Neural progenitor cell (in vitro differentiated cells): ENCODE results near the gene RSAD2. TPM values are rescaled to one million over a fixed set of nuclear protein-coding genes. Genes with fewer than 3 reads are reported as not detected.
"Not testable (repeated sequence)": the region's sequence is repeated elsewhere in the genome, so short reads cannot be mapped to it uniquely, and the experiment has no call there.

ENCODE experiments used
- DNase-seq: peaks from one replicate; pipeline ENCODE4 v3.0.0-alpha.2; 2016; ENCODE audit warnings: low spot score
- H2AFZ ChIP-seq: fragments of 200-600 bp; sonication (generic); replicated peaks from 2 replicates; pipeline ENCODE4 v1.6.1; 2016; ENCODE audit warnings: antibody characterized with exemption
- H3F3A ChIP-seq: fragments of 200-600 bp; sonication (generic); 2 replicates; pipeline ENCODE4 v1.6.1; 2016; ENCODE audit warnings: antibody characterized with exemption, low read depth
- H3K27ac ChIP-seq: fragments of 200-600 bp; sonication (generic); 2 replicates; pipeline ENCODE4 v1.5.1; 2016; ENCODE audit warnings: mild to moderate bottlenecking
- H3K27me3 ChIP-seq: fragments of 200-600 bp; sonication (generic); 2 replicates; pipeline ENCODE4 v1.6.1; 2016; ENCODE audit warnings: mild to moderate bottlenecking, moderate library complexity
- H3K36me3 ChIP-seq: fragments of 200-600 bp; sonication (generic); 2 replicates; pipeline ENCODE4 v1.5.1; 2016
- H3K4me1 ChIP-seq: fragments of 200-600 bp; sonication (generic); 2 replicates; pipeline ENCODE4 v1.6.1; 2016; ENCODE audit warnings: mixed run types
- H3K4me2 ChIP-seq: fragments of 200-600 bp; sonication (generic); 2 replicates; pipeline ENCODE4 v1.6.1; 2016
- H3K4me3 ChIP-seq: fragments of 200-600 bp; sonication (generic); 2 replicates; pipeline ENCODE4 v1.5.1; 2016
- H3K79me2 ChIP-seq: fragments of 200-600 bp; sonication (generic); 2 replicates; pipeline ENCODE4 v1.6.1; 2016; ENCODE audit warnings: low read depth
- H3K9ac ChIP-seq: fragments of 200-600 bp; sonication (generic); 2 replicates; pipeline ENCODE4 v1.6.1; 2016
- H3K9me3 ChIP-seq: fragments of 200-600 bp; sonication (generic); 2 replicates; pipeline ENCODE4 v1.5.1; 2016; ENCODE audit warnings: low read depth
- H4K20me1 ChIP-seq: fragments of 200-600 bp; sonication (generic); 2 replicates; pipeline ENCODE4 v1.6.1; 2016; ENCODE audit warnings: low read depth
- H3K27ac Mint-ChIP-seq: 3 replicates; pipeline ENCODE4 v1.8.0; 2021; ENCODE audit warnings: mixed read lengths
- H3K27me3 Mint-ChIP-seq: 2 replicates; pipeline ENCODE4 v1.8.0; 2022; ENCODE audit warnings: low read depth, mild to moderate bottlenecking, inconsistent platforms, moderate library complexity, mixed read lengths; ENCODE audit not compliant: insufficient read depth
- H3K36me3 Mint-ChIP-seq: 3 replicates; pipeline ENCODE4 v1.8.0; 2021; ENCODE audit warnings: mixed read lengths
- H3K4me1 Mint-ChIP-seq: 3 replicates; pipeline ENCODE4 v1.8.0; 2021; ENCODE audit warnings: mixed read lengths
- H3K4me3 Mint-ChIP-seq: 3 replicates; pipeline ENCODE4 v1.8.0; 2021; ENCODE audit warnings: mild to moderate bottlenecking, moderate library complexity, mixed read lengths
- H3K9me3 Mint-ChIP-seq: 3 replicates; pipeline ENCODE4 v1.8.0; 2020; ENCODE audit warnings: mixed read lengths
- EZH2 ChIP-seq: fragments of 200-600 bp; sonication (generic); IDR thresholded peaks from 2 replicates; pipeline ENCODE4 v1.6.1; 2017; ENCODE audit warnings: antibody characterized with exemption, mild to moderate bottlenecking, moderate library complexity
- EZH2phosphoT487 ChIP-seq: fragments of 200-600 bp; sonication (generic); IDR thresholded peaks from 2 replicates; pipeline ENCODE4 v1.6.1; 2017; ENCODE audit warnings: antibody characterized with exemption
- total RNA-seq: library from RNA; depleted of rRNA; stranded (reverse); fragments of >200 nt; gene quantifications from 2 replicates; pipeline ENCODE4 v1.2.3, GENCODE V29; 2015; ENCODE audit warnings: low replicate concordance
- TF ChIP-seq, protein P1 (sequence below): fragments of 200-600 bp; sonication (generic); IDR thresholded peaks from 2 replicates; pipeline ENCODE4 v1.5.1; 2017; ENCODE audit warnings: antibody characterized with exemption, mild to moderate bottlenecking

The RSAD2 gene
- total RNA-seq, 1 donor from 2014 or later: not detected

DNA sequence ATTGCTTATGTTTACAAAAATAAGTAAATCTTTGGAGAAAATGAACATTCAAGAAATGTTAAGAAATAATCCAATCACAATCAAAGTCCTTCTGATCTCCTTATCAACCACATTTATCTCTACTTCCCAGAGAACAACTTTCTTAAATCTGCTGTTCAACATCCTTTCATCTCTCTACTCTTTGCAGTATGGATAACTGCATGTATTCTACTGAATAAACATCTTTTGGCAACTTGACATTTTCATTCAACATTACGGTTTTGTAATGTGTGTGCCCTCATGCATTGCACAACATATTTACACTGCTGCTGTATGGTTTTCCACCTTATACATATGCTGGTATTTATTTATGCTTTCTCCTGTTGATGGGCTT lies 21.0 kb upstream of the RSAD2 start:
- Histone ChIP-seq H3K4me2 (no peak overlapping the region), H4K20me1 (no peaks in the 10 kb centered on the region), H3K9me3 (no peaks in the 10 kb centered on the region), H3K4me1 (no peaks in the 10 kb centered on the region), H3K27ac (no peak overlapping the region), H3K9ac (no peak overlapping the region), H3K36me3 (no peaks in the 10 kb centered on the region), H3F3A (no peaks in the 10 kb centered on the region), H3K27me3 (no peaks in the 10 kb centered on the region), H3K79me2 (no peaks in the 10 kb centered on the region), H3K4me3 (no peak overlapping the region), H2AFZ (no peak overlapping the region)
- H3K27me3 Mint-ChIP-seq: peaks cover 5% of the 10 kb centered on the region
- H3K36me3 Mint-ChIP-seq: peaks cover 21% of the 10 kb centered on the region
- no peak overlapping the region for H3K4me3 Mint-ChIP-seq
- no peak for DNase-seq
- H3K4me1 Mint-ChIP-seq: no peaks in the 10 kb centered on the region
- peaks cover 29% of the 10 kb centered on the region for H3K9me3 Mint-ChIP-seq
- TF ChIP-seq EZH2phosphoT487 (no peak), EZH2 (no peak)
- TF ChIP-seq, protein P1, sequence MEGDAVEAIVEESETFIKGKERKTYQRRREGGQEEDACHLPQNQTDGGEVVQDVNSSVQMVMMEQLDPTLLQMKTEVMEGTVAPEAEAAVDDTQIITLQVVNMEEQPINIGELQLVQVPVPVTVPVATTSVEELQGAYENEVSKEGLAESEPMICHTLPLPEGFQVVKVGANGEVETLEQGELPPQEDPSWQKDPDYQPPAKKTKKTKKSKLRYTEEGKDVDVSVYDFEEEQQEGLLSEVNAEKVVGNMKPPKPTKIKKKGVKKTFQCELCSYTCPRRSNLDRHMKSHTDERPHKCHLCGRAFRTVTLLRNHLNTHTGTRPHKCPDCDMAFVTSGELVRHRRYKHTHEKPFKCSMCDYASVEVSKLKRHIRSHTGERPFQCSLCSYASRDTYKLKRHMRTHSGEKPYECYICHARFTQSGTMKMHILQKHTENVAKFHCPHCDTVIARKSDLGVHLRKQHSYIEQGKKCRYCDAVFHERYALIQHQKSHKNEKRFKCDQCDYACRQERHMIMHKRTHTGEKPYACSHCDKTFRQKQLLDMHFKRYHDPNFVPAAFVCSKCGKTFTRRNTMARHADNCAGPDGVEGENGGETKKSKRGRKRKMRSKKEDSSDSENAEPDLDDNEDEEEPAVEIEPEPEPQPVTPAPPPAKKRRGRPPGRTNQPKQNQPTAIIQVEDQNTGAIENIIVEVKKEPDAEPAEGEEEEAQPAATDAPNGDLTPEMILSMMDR: no peak
- H3K27ac Mint-ChIP-seq: no peak overlapping the region

DNA sequence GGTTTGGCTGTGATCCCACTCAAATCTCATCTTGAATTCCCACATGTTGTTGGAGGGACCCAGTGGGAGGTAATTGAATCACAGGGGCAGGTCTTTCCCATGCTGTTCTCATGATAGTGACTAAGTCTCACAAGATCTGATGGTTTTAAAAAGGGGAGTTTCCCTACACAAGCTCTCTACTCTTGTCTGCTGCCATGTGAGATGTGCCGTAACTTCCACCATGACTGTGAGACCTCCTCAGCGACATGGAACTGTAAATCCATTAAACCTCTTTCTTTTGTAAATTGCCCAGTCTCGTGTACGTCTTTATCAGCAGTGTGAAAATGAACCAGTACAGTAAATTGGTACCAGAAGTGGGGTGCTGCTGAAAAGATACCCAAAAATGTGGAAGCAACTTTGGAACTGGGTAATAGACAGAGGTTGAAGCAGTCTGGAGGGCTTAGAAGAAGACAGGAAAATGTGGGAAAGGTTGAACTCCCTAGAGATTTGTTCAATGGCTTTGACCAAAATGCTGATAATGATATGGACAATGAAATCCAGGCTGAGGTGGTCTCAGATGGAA lies 19.0 kb upstream of the RSAD2 start:
- H2AFZ ChIP-seq, H3K4me3 ChIP-seq, H3K4me1 ChIP-seq, H3K9ac ChIP-seq, H3K4me3 Mint-ChIP-seq, H3K4me1 Mint-ChIP-seq, H3F3A ChIP-seq, H3K9me3 ChIP-seq, H3K27ac Mint-ChIP-seq, H3K27me3 Mint-ChIP-seq, H4K20me1 ChIP-seq, H3K79me2 ChIP-seq, DNase-seq, H3K27ac ChIP-seq, H3K36me3 ChIP-seq, H3K4me2 ChIP-seq: not testable (repeated sequence)
- Mint-ChIP-seq H3K9me3 (peaks cover 29% of the 10 kb centered on the region), H3K36me3 (peaks cover 21% of the 10 kb centered on the region)
- H3K27me3 ChIP-seq: peaks cover 10% of the 10 kb centered on the region

GRCh38 chr2:6860296-6860695 lies 17.3 kb upstream of the RSAD2 start:
- peaks cover 29% of the 10 kb centered on the region for H3K9me3 Mint-ChIP-seq
- H3K36me3 Mint-ChIP-seq: peaks cover 20% of the 10 kb centered on the region
- no peak overlapping the region for H3K27ac Mint-ChIP-seq
- no peaks in the 10 kb centered on the region for H4K20me1 ChIP-seq
- H3K4me3 ChIP-seq: no peak overlapping the region
- no peaks in the 10 kb centered on the region for H3K36me3 ChIP-seq
- H3F3A ChIP-seq: no peaks in the 10 kb centered on the region
- peaks cover 12% of the 10 kb centered on the region for H3K27me3 Mint-ChIP-seq
- peaks cover 28% of the 10 kb centered on the region for H3K27me3 ChIP-seq
- no peaks in the 10 kb centered on the region for H3K9me3 ChIP-seq
- no peak overlapping the region for H3K9ac ChIP-seq
- DNase-seq: no peak
- TF ChIP-seq EZH2phosphoT487: no peak
- no peak for TF ChIP-seq EZH2
- TF ChIP-seq, protein P1: no peak
- H3K4me2 ChIP-seq: no peak overlapping the region
- H3K4me3 Mint-ChIP-seq: no peak overlapping the region
- H3K4me1 ChIP-seq: no peaks in the 10 kb centered on the region
- H2AFZ ChIP-seq: no peak overlapping the region
- H3K27ac ChIP-seq: no peak overlapping the region
- no peaks in the 10 kb centered on the region for H3K79me2 ChIP-seq
- peaks cover 6% of the 10 kb centered on the region for H3K4me1 Mint-ChIP-seq

DNA sequence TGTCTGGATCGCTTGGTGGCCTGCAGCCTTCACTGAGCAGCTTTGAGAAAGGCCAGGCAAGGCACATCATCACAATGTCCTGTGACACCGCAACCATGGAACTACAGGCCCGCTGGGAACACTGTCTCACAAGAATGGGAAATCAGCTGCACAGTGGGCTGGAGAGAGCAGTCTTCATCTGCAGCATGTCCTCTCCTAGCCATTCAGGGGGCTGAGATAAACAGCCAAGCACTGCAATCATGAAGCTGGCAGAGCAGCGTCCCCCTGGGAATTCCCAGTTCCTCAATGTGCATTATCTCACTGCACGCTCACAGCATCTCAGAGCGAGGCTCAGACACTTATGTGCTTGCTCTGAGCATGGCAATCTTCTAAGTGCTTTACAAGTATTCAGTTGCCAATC lies 13.8 kb upstream of the RSAD2 start:
- no peaks in the 10 kb centered on the region for H3F3A ChIP-seq
- H4K20me1 ChIP-seq: no peaks in the 10 kb centered on the region
- peaks cover 9% of the 10 kb centered on the region for H3K27me3 Mint-ChIP-seq
- H3K27me3 ChIP-seq: peaks cover 61% of the 10 kb centered on the region
- no peaks in the 10 kb centered on the region for H3K9me3 ChIP-seq
- TF ChIP-seq, protein P1: no peak
- TF ChIP-seq EZH2 (no peak), EZH2phosphoT487 (no peak)
- no peak overlapping the region for H3K27ac Mint-ChIP-seq
- H3K36me3 Mint-ChIP-seq: peaks cover 11% of the 10 kb centered on the region
- peaks cover 18% of the 10 kb centered on the region for H3K9me3 Mint-ChIP-seq
- no peak overlapping the region for H2AFZ ChIP-seq
- no peaks in the 10 kb centered on the region for H3K36me3 ChIP-seq
- no peak overlapping the region for H3K4me3 Mint-ChIP-seq
- peaks cover 11% of the 10 kb centered on the region for H3K4me1 Mint-ChIP-seq
- H3K9ac ChIP-seq: no peak overlapping the region
- no peaks in the 10 kb centered on the region for H3K79me2 ChIP-seq
- no peak overlapping the region for H3K4me3 ChIP-seq
- DNase-seq: no peak
- no peak overlapping the region for H3K4me2 ChIP-seq
- peaks cover 3% of the 10 kb centered on the region for H3K4me1 ChIP-seq
- H3K27ac ChIP-seq: no peak overlapping the region
